ENCODE results near the gene MAK.

DNA sequence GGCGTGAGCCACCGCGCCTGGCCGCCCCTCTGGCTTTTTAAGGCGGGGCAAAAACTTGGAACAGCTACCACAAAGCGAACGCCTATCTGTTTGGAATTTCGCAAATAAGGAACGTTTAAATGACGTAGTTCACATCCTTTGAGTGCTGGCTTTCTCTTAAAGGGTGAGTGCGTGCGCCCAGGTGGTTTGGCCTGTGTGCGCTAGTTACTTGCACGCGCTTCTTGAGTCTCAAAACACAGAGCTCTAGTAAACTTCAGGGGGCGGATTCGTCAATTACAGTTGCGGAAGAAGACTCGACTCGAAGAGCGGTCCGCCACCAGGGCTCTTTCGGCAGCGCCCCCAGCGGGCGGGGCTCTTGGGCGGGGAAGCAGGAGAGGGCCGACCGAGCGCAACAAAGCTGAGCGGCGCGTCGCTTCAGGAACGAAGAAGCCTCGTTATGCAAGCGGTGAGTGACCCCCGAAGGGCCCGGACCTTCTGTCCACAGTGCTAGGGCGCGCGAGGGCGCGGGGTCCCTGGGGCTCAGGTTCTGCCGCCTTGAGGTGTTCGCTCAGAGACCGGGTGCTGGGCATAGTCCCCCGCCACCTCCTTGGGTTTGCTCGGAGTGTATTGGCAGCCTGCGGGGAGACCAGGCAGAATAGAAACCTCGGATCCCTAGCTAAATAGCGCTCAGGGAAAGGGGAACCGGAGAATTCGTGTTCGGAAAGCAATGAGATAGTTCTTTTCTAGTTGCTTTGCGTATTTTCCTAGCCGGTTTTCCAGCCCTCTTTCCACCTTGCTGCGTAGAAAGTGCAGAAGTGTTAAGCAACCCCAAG, 48.6 kb upstream of the MAK start, which contains the start of gene SYCP2L:
- TF ChIP-seq, protein P1, sequence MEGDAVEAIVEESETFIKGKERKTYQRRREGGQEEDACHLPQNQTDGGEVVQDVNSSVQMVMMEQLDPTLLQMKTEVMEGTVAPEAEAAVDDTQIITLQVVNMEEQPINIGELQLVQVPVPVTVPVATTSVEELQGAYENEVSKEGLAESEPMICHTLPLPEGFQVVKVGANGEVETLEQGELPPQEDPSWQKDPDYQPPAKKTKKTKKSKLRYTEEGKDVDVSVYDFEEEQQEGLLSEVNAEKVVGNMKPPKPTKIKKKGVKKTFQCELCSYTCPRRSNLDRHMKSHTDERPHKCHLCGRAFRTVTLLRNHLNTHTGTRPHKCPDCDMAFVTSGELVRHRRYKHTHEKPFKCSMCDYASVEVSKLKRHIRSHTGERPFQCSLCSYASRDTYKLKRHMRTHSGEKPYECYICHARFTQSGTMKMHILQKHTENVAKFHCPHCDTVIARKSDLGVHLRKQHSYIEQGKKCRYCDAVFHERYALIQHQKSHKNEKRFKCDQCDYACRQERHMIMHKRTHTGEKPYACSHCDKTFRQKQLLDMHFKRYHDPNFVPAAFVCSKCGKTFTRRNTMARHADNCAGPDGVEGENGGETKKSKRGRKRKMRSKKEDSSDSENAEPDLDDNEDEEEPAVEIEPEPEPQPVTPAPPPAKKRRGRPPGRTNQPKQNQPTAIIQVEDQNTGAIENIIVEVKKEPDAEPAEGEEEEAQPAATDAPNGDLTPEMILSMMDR (IDR thresholded peaks at IDR 0.05), result no peak
- TF ChIP-seq ZFX (IDR thresholded peaks at IDR 0.05; ENCODE audit: borderline replicate concordance), result no peak
